ENCODE data around the gene FAR1.

Gene FAR1

GRCh38 chr11:13776134-13776815 is 107.8 kb downstream of the FAR1 start:
- TF ChIP-seq, protein P1, sequence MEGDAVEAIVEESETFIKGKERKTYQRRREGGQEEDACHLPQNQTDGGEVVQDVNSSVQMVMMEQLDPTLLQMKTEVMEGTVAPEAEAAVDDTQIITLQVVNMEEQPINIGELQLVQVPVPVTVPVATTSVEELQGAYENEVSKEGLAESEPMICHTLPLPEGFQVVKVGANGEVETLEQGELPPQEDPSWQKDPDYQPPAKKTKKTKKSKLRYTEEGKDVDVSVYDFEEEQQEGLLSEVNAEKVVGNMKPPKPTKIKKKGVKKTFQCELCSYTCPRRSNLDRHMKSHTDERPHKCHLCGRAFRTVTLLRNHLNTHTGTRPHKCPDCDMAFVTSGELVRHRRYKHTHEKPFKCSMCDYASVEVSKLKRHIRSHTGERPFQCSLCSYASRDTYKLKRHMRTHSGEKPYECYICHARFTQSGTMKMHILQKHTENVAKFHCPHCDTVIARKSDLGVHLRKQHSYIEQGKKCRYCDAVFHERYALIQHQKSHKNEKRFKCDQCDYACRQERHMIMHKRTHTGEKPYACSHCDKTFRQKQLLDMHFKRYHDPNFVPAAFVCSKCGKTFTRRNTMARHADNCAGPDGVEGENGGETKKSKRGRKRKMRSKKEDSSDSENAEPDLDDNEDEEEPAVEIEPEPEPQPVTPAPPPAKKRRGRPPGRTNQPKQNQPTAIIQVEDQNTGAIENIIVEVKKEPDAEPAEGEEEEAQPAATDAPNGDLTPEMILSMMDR (conservative IDR thresholded peaks at IDR 0.05), result peak; percentile 22; the same call in 1 of the 2 replicates
- TF ChIP-seq ZFX (IDR thresholded peaks at IDR 0.05), result no peak
- no peak overlapping the region for H3K27ac ChIP-seq

DNA sequence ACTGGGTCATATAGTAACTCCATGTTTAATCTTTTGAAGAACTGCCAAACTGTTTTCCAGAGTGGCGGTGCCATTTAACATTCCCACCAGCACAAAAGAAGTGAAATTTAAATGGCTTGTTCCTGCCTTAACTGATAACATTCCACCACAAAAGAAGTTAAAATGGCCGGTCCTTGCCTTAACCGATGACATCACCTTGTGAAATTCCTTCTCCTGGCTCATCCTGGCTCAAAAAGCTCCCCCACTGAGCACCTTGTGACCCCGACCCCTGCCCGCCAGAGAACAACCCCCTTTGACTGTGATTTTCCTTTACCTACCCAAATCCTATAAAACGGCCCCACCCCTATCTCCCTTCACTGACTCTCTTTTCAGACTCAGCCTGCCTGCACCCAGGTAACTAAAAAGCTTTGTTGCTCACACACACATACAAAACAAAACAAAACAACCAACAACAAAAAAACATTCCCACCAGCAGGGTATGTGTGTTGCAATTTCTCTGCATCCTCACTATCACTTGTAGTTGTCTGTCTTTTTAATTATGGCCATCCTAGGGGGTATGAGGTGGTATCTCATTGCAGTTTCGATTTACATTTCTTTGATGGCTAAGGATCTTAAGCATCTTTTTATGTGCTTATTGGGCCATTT is 109.0 kb downstream of the FAR1 start:
- H3K27ac ChIP-seq, result no peak overlapping the region
- TF ChIP-seq, protein P1 (conservative IDR thresholded peaks at IDR 0.05), result no peak
- no peak for TF ChIP-seq ZFX (IDR thresholded peaks at IDR 0.05)

GRCh38 chr11:13778345-13778744 is 109.9 kb downstream of the FAR1 start:
- TF ChIP-seq ZFX (IDR thresholded peaks at IDR 0.05), result no peak
- TF ChIP-seq, protein P1 (conservative IDR thresholded peaks at IDR 0.05), result no peak
- no peak overlapping the region for H3K27ac ChIP-seq

- no peak for TF ChIP-seq ZFX (IDR thresholded peaks at IDR 0.05)
- TF ChIP-seq, protein P1 (conservative IDR thresholded peaks at IDR 0.05), result no peak
- H3K27ac ChIP-seq, result no peak overlapping the region
Observed at GRCh38 chr11:13781153-13781552, 112.7 kb downstream of the FAR1 start.
